WTC11 (cell line): ENCODE results near the gene ODAPH. TPM values are rescaled to one million over a fixed set of nuclear protein-coding genes. Genes with fewer than 3 reads are reported as not detected.

ENCODE experiments used
- ATAC-seq: fragments of 200-7000 bp; cut with Tn5 transposase; 2 replicates; pipeline ENCODE4 v1.10.0; 2021; ENCODE audit warnings: mild to moderate bottlenecking, moderate library complexity
- CTCF ChIA-PET: fragments of 300-600 bp; sonication (Branson Sonifier 250); formaldehyde crosslinking; loops from one replicate; lab custom pipeline; 2021; ENCODE audit warnings: antibody characterized with exemption; lab: Charles Lee
- POLR2A ChIA-PET: fragments of 350-600 bp; sonication (Branson Sonifier 250); formaldehyde crosslinking; loops from one replicate; lab custom pipeline; 2021; ENCODE audit warnings: antibody characterized with exemption; lab: Charles Lee
- DNase-seq: peaks from one replicate; pipeline ENCODE4 v3.0.0; 2021; ENCODE audit warnings: low spot score
- H3K27ac Mint-ChIP-seq: 2 replicates; pipeline ENCODE4 v1.8.0; 2021; ENCODE audit warnings: mixed read lengths
- H3K27me3 Mint-ChIP-seq: 2 replicates; pipeline ENCODE4 v1.8.0; 2021; ENCODE audit warnings: low read depth, mild to moderate bottlenecking, moderate library complexity, mixed read lengths
- H3K36me3 Mint-ChIP-seq: 2 replicates; pipeline ENCODE4 v1.8.0; 2021; ENCODE audit warnings: mixed read lengths
- H3K4me1 Mint-ChIP-seq: 2 replicates; pipeline ENCODE4 v1.8.0; 2022; ENCODE audit warnings: mixed read lengths
- H3K4me3 Mint-ChIP-seq: 2 replicates; pipeline ENCODE4 v1.8.0; 2021; ENCODE audit warnings: mild to moderate bottlenecking, moderate library complexity, mixed read lengths
- H3K9me3 Mint-ChIP-seq: 2 replicates; pipeline ENCODE4 v1.8.0; 2021; ENCODE audit warnings: mixed read lengths
- ATF1 ChIP-seq: sonication (generic); formaldehyde crosslinking; IDR thresholded peaks from 2 replicates; pipeline ENCODE4 v1.8.1; 2023; ENCODE audit warnings: mild to moderate bottlenecking, moderate library complexity, missing genetic modification reagents
- CREM ChIP-seq: sonication (generic); formaldehyde crosslinking; IDR thresholded peaks from 2 replicates; pipeline ENCODE4 v1.8.1; 2022; ENCODE audit warnings: mild to moderate bottlenecking, missing genetic modification reagents, moderate library complexity
- E2F5 ChIP-seq: sonication (generic); formaldehyde crosslinking; IDR thresholded peaks from 2 replicates; pipeline ENCODE4 v1.8.1; 2022; ENCODE audit warnings: mild to moderate bottlenecking, moderate library complexity, missing genetic modification reagents
- FOXJ3 ChIP-seq: sonication (generic); formaldehyde crosslinking; IDR thresholded peaks from 2 replicates; pipeline ENCODE4 v1.9.0; 2021; ENCODE audit warnings: missing genetic modification reagents, mild to moderate bottlenecking, borderline replicate concordance
- FOXK1 ChIP-seq: sonication (generic); formaldehyde crosslinking; IDR thresholded peaks from 2 replicates; pipeline ENCODE4 v1.8.0; 2022; ENCODE audit warnings: mild to moderate bottlenecking, moderate library complexity, missing genetic modification reagents
- FOXP1 ChIP-seq: sonication (generic); formaldehyde crosslinking; IDR thresholded peaks from 2 replicates; pipeline ENCODE4 v1.8.0; 2022; ENCODE audit warnings: missing genetic modification reagents, mild to moderate bottlenecking, moderate library complexity, borderline replicate concordance
- GRHL2 ChIP-seq: fragments of 250-450 bp; sonication (Bioruptor Pico); IDR thresholded peaks from 2 replicates; pipeline ENCODE4 v1.8.0; 2022; ENCODE audit warnings: mild to moderate bottlenecking, moderate library complexity; ENCODE audit not compliant: insufficient replicate concordance, severe bottlenecking
- GTF2I ChIP-seq: fragments of 250-450 bp; sonication (Bioruptor Pico); conservative IDR thresholded peaks from 2 replicates; pipeline ENCODE4 v1.4.0; 2021; ENCODE audit warnings: mild to moderate bottlenecking
- IRF1 ChIP-seq: sonication (generic); formaldehyde crosslinking; IDR thresholded peaks from 2 replicates; pipeline ENCODE4 v1.8.0; 2023; ENCODE audit warnings: missing genetic modification reagents
- JAZF1 ChIP-seq: fragments of 250-450 bp; sonication (Bioruptor Pico); IDR thresholded peaks from 2 replicates; pipeline ENCODE4 v1.9.0; 2021; ENCODE audit warnings: moderate library complexity, mild to moderate bottlenecking, inconsistent platforms
- MAX ChIP-seq: sonication (generic); formaldehyde crosslinking; IDR thresholded peaks from 2 replicates; pipeline ENCODE4 v1.8.0; 2022; ENCODE audit warnings: mild to moderate bottlenecking, missing genetic modification reagents
- MXD4 ChIP-seq: fragments of 250-450 bp; sonication (Bioruptor Pico); IDR thresholded peaks from 2 replicates; pipeline ENCODE4 v1.8.0; 2021; ENCODE audit warnings: mild to moderate bottlenecking, moderate library complexity, borderline replicate concordance
- NFATC4 ChIP-seq: fragments of 250-450 bp; sonication (Bioruptor Pico); IDR thresholded peaks from 2 replicates; pipeline ENCODE4 v1.9.0; 2021; ENCODE audit warnings: mild to moderate bottlenecking
- RORB ChIP-seq: fragments of 250-450 bp; sonication (Bioruptor Pico); IDR thresholded peaks from 2 replicates; pipeline ENCODE4 v1.9.0; 2021; ENCODE audit warnings: mild to moderate bottlenecking
- SMAD3 ChIP-seq: sonication (generic); formaldehyde crosslinking; IDR thresholded peaks from 2 replicates; pipeline ENCODE4 v1.8.0; 2022; ENCODE audit warnings: missing genetic modification reagents, mild to moderate bottlenecking, borderline replicate concordance
- SP1 ChIP-seq: sonication (generic); formaldehyde crosslinking; conservative IDR thresholded peaks from 2 replicates; pipeline ENCODE4 v1.8.1; 2022; ENCODE audit warnings: missing genetic modification reagents
- TCF7 ChIP-seq: sonication (generic); formaldehyde crosslinking; IDR thresholded peaks from 2 replicates; pipeline ENCODE4 v1.8.0; 2022; ENCODE audit warnings: mild to moderate bottlenecking, low read depth, missing genetic modification reagents, moderate library complexity
- ZNF219 ChIP-seq: sonication (generic); formaldehyde crosslinking; IDR thresholded peaks from 2 replicates; pipeline ENCODE4 v1.8.0; 2023; ENCODE audit warnings: missing genetic modification reagents, mild to moderate bottlenecking, borderline replicate concordance
- ZNF263 ChIP-seq: sonication (generic); formaldehyde crosslinking; IDR thresholded peaks from 2 replicates; pipeline ENCODE4 v1.8.1; 2022; ENCODE audit warnings: low read depth, mild to moderate bottlenecking, moderate library complexity, missing genetic modification reagents
- ZNF396 ChIP-seq: fragments of 250-450 bp; sonication (Bioruptor Pico); IDR thresholded peaks from 2 replicates; pipeline ENCODE4 v1.8.0; 2021; ENCODE audit warnings: mild to moderate bottlenecking, moderate library complexity, borderline replicate concordance
- ZNF423 ChIP-seq: fragments of 250-450 bp; sonication (Bioruptor Pico); IDR thresholded peaks from 2 replicates; pipeline ENCODE4 v2.1.2; 2022; ENCODE audit warnings: mild to moderate bottlenecking, moderate library complexity
- ZNF671 ChIP-seq: fragments of 250-450 bp; sonication (Bioruptor Pico); IDR thresholded peaks from 2 replicates; pipeline ENCODE4 v1.8.0; 2021; ENCODE audit warnings: mild to moderate bottlenecking
- total RNA-seq: library from RNA; stranded (reverse); gene quantifications from 3 replicates; pipeline ENCODE4 v1.2.3, GENCODE V29; 2021
- TF ChIP-seq, protein P1 (sequence below): fragments of 200-600 bp; IDR thresholded peaks from 2 replicates; pipeline ENCODE4 v1.8.0; 2022; ENCODE audit warnings: antibody characterized with exemption
- TF ChIP-seq, protein P2 (sequence below): fragments of 250-450 bp; sonication (Bioruptor Pico); IDR thresholded peaks from 2 replicates; pipeline ENCODE4 v1.9.0; 2021; ENCODE audit warnings: mild to moderate bottlenecking
- TF ChIP-seq, protein P3 (sequence below): fragments of 250-450 bp; sonication (Bioruptor Pico); IDR thresholded peaks from 2 replicates; pipeline ENCODE4 v1.9.0; 2021; ENCODE audit warnings: moderate library complexity, mild to moderate bottlenecking, inconsistent platforms, borderline replicate concordance

Gene ODAPH
- total RNA-seq, 1 experiment from 2014 or later: not detected

GRCh38 chr4:75566911-75567310, 11.0 kb downstream of the ODAPH start:
- ChIA-PET CTCF (no interaction called here), POLR2A (no interaction called here)
- peaks cover 20% of the 10 kb centered on the region for H3K9me3 Mint-ChIP-seq
- no peak for TF ChIP-seq FOXJ3 (CRISPR knock-in tag)
- no peak for TF ChIP-seq FOXK1 (CRISPR knock-in tag)
- no peak for TF ChIP-seq GTF2I
- TF ChIP-seq RORB (CRISPR knock-in tag): no peak
- TF ChIP-seq ZNF396 (CRISPR knock-in tag): no peak
- no peak for TF ChIP-seq TCF7
- TF ChIP-seq ZNF263: no peak
- DNase-seq (no peak), ATAC-seq (no peak)
- H3K27ac Mint-ChIP-seq: no peak overlapping the region
- H3K36me3 Mint-ChIP-seq: peaks cover 17% of the 10 kb centered on the region
- peaks cover 9% of the 10 kb centered on the region for H3K4me1 Mint-ChIP-seq
- H3K27me3 Mint-ChIP-seq: peaks cover 18% of the 10 kb centered on the region
- no peak overlapping the region for H3K4me3 Mint-ChIP-seq

- Mint-ChIP-seq H3K4me1 (peaks cover 7% of the 10 kb centered on the region), H3K4me3 (no peak overlapping the region), H3K27ac (no peak overlapping the region), H3K36me3 (peaks cover 17% of the 10 kb centered on the region), H3K27me3 (peaks cover 26% of the 10 kb centered on the region), H3K9me3 (peaks cover 20% of the 10 kb centered on the region)
- no peak for ATAC-seq
- CTCF ChIA-PET: no interaction called here
- DNase-seq: no peak
- POLR2A ChIA-PET: no interaction called here
- TF ChIP-seq ATF1 (CRISPR knock-in tag) (no peak), SMAD3 (no peak)
- TF ChIP-seq, all 79 proteins: peak for 0
These were observed 11.9 kb downstream of the ODAPH start for GRCh38 chr4:75567725-75568124.

- POLR2A ChIA-PET: no interaction called here
- no peaks in the 10 kb centered on the region for H3K36me3 Mint-ChIP-seq
- TF ChIP-seq, protein P1, sequence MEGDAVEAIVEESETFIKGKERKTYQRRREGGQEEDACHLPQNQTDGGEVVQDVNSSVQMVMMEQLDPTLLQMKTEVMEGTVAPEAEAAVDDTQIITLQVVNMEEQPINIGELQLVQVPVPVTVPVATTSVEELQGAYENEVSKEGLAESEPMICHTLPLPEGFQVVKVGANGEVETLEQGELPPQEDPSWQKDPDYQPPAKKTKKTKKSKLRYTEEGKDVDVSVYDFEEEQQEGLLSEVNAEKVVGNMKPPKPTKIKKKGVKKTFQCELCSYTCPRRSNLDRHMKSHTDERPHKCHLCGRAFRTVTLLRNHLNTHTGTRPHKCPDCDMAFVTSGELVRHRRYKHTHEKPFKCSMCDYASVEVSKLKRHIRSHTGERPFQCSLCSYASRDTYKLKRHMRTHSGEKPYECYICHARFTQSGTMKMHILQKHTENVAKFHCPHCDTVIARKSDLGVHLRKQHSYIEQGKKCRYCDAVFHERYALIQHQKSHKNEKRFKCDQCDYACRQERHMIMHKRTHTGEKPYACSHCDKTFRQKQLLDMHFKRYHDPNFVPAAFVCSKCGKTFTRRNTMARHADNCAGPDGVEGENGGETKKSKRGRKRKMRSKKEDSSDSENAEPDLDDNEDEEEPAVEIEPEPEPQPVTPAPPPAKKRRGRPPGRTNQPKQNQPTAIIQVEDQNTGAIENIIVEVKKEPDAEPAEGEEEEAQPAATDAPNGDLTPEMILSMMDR: no peak
- no peak for TF ChIP-seq ZNF671 (CRISPR knock-in tag)
- TF ChIP-seq FOXP1: no peak
- TF ChIP-seq E2F5 (CRISPR knock-in tag): no peak
- TF ChIP-seq SP1 (CRISPR knock-in tag): no peak
- TF ChIP-seq MXD4: no peak
- DNase-seq (no peak), ATAC-seq (no peak)
- H3K4me1 Mint-ChIP-seq: no peaks in the 10 kb centered on the region
- H3K9me3 Mint-ChIP-seq: peaks cover 39% of the 10 kb centered on the region
- CTCF ChIA-PET: interaction anchor here (0.6 kb wide), 1 partner anchor 15 kb away, joined by 3 read pairs; no protein-coding TSS in a partner anchor
- no peak overlapping the region for H3K27ac Mint-ChIP-seq
- H3K27me3 Mint-ChIP-seq: no peaks in the 10 kb centered on the region
- no peak overlapping the region for H3K4me3 Mint-ChIP-seq
These were observed 28.2 kb downstream of the ODAPH start for GRCh38 chr4:75584067-75584466.

DNA sequence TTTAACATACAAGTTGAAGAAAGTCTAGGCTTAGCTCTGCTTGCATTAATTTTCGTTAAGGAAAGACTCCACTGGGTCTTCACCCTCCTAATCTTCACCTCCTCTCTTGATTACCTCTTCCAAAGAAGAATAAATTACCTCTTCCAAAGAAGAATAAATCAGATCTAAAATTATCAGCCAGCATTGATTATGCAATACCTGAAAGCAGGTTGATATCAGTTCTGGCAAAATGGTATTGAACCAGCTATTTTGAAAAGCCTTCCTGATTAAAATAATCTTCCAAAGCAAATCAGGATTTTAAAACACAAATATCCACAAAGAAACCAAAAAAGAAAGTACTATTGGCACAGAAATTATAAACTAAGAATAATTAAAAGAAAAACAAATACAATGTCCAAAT, 37.5 kb downstream of the ODAPH start:
- Mint-ChIP-seq H3K9me3 (no peaks in the 10 kb centered on the region), H3K4me3 (no peak overlapping the region), H3K4me1 (no peaks in the 10 kb centered on the region)
- ATAC-seq: no peak
- POLR2A ChIA-PET: no interaction called here
- CTCF ChIA-PET: no interaction called here
- TF ChIP-seq E2F5 (CRISPR knock-in tag) (no peak), MXD4 (no peak), SP1 (CRISPR knock-in tag) (no peak), FOXJ3 (CRISPR knock-in tag) (no peak), MAX (no peak), JAZF1 (CRISPR knock-in tag) (no peak), GRHL2 (CRISPR knock-in tag) (no peak), SMAD3 (no peak), ZNF396 (CRISPR knock-in tag) (no peak), CREM (no peak), ZNF219 (no peak), NFATC4 (CRISPR knock-in tag) (no peak), IRF1 (no peak), ZNF423 (CRISPR knock-in tag) (no peak)
- TF ChIP-seq, protein P2, sequence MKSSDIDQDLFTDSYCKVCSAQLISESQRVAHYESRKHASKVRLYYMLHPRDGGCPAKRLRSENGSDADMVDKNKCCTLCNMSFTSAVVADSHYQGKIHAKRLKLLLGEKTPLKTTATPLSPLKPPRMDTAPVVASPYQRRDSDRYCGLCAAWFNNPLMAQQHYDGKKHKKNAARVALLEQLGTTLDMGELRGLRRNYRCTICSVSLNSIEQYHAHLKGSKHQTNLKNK (CRISPR knock-in tag): no peak
- TF ChIP-seq, protein P3, sequence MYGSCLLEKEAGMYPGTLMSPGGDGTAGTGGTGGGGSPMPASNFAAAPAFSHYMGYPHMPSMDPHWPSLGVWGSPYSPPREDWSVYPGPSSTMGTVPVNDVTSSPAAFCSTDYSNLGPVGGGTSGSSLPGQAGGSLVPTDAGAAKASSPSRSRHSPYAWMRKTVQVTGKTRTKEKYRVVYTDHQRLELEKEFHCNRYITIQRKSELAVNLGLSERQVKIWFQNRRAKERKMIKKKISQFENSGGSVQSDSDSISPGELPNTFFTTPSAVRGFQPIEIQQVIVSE (CRISPR knock-in tag): no peak
- TF ChIP-seq, all 79 proteins: peak for 0
- DNase-seq: no peak
- no peak overlapping the region for H3K27ac Mint-ChIP-seq
- H3K36me3 Mint-ChIP-seq: no peaks in the 10 kb centered on the region
- H3K27me3 Mint-ChIP-seq: no peaks in the 10 kb centered on the region
